ENCODE data around the gene VWA5B2. TPM values are rescaled to one million over a fixed set of nuclear protein-coding genes. Genes with fewer than 3 reads are reported as not detected.

VWA5B2 gene
- total and polyA plus RNA-seq, 2 of the 4 experiments (the other 2 are of a cell fraction), result not detected

- TF ChIP-seq MAFK (IDR thresholded peaks at IDR 0.05; ENCODE audit: low read depth, low read length), result no peak
Observed at GRCh38 chr3:184228376-184229137, 828 bp upstream of the VWA5B2 start (continued).

GRCh38 chr3:184230081-184230602, 757 bp downstream of the VWA5B2 start:
- peaks cover 62% of the 10 kb centered on the region for H3K27me3 ChIP-seq (ENCODE audit: control insufficient read depth, insufficient read depth, low read length)
- no peak overlapping the region for H3K4me3 ChIP-seq (ENCODE audit: insufficient read depth, low read depth, low read length)
- no peak overlapping the region for H3K56ac ChIP-seq (ENCODE audit: extremely low read depth, insufficient read depth, low read length)
- ChIA-PET POLR2A (ENCODE audit: unreplicated experiment) (interaction anchor here (0.6 kb wide), 1 partner anchor 160 kb away, joined by 3 read pairs; no protein-coding TSS in a partner anchor), CTCF (interaction anchor here (0.6 kb wide), 1 partner anchor 212 kb away, joined by 3 read pairs; the partner anchor contains the start of gene ABCC5)
- H4K20me1 ChIP-seq (ENCODE audit: insufficient read depth, low read length), result no peaks in the 10 kb centered on the region; the same call in 1 of the 2 replicates
- H3K23ac ChIP-seq (ENCODE audit: low read depth, low read length), result no peak overlapping the region
- H3K14ac ChIP-seq (replicated peaks; ENCODE audit: low read depth, low read length), result no peak overlapping the region
- dilution Hi-C loops (cut with HindIII; ENCODE audit: low sequenced_read_pairs, unreplicated experiment) (no loop called here), in situ Hi-C loops (cut with MboI; ENCODE audit: low sequenced_read_pairs) (no loop called here), intact Hi-C loops (cut with micrococcal nuclease) (no loop called here)
- no peaks in the 10 kb centered on the region for H3K79me1 ChIP-seq (ENCODE audit: low read depth in 1 of 2, low read length in 2 of 2)
- no peak overlapping the region for H4K91ac ChIP-seq (ENCODE audit: insufficient read depth, low read depth, low read length)
- H2AFZ ChIP-seq (replicated peaks; ENCODE audit: low read length, poor library complexity), result no peak overlapping the region
- H3K18ac ChIP-seq (ENCODE audit: low read depth, low read length), result no peak overlapping the region
- no peak for DNase-seq
- H2BK20ac ChIP-seq (ENCODE audit: low read depth, low read length), result no peak overlapping the region
- H3K4me1 ChIP-seq (ENCODE audit: control insufficient read depth, insufficient read depth, low read length), result no peaks in the 10 kb centered on the region; the same call in 1 of the 2 replicates
- H2BK15ac ChIP-seq (ENCODE audit: low read depth, low read length), result no peak overlapping the region
- ATAC-seq (ENCODE audit: low read depth), result no peak
- H2AK5ac ChIP-seq (ENCODE audit: low read depth, low read length), result no peak overlapping the region
- no peak overlapping the region for H3K27ac ChIP-seq (ENCODE audit: insufficient read depth, low read length)
- no TSS peak for BruUV-seq (replicated peaks)
- no peaks in the 10 kb centered on the region for H3K36me3 ChIP-seq (ENCODE audit: control insufficient read depth, insufficient read depth, low read length)
- H2BK120ac ChIP-seq (ENCODE audit: low read depth, low read length), result no peak overlapping the region
- 0% methylated on average over 5 of the region's 61 CpGs; no CpG with 5 or more reads in 1 of the 2 experiments for WGBS, 2 experiments (ENCODE audit: extremely low coverage in 2 of 2, insufficient read length in 1 of 2)
- H3K9me1 ChIP-seq (ENCODE audit: insufficient read depth, low read length), result 0 out of 2 replicates have a peak, but pooled peaks cover 3% of the 10 kb centered on the region
- no peak overlapping the region for H3K4ac ChIP-seq (ENCODE audit: low read depth, low read length)
- no peak overlapping the region for H2AK9ac ChIP-seq (replicated peaks; ENCODE audit: low read depth, low read length, poor library complexity)
- no peak overlapping the region for H4K5ac ChIP-seq (ENCODE audit: low read depth, low read length)
- H3K4me2 ChIP-seq (ENCODE audit: low read depth, low read length), result no peak overlapping the region; the same call in 1 of the 2 replicates
- H4K8ac ChIP-seq (ENCODE audit: low read depth in 2 of 2, low read length in 2 of 2), result no peak overlapping the region
- no peak overlapping the region for H3K9ac ChIP-seq (ENCODE audit: low read depth, low read length)
- no peaks in the 10 kb centered on the region for H3K9me3 ChIP-seq (ENCODE audit: control insufficient read depth, insufficient read depth, low read length)
- H2BK5ac ChIP-seq (ENCODE audit: low read depth, low read length, poor library complexity, severe bottlenecking), result no peak overlapping the region
- TF ChIP-seq MAZ (IDR thresholded peaks at IDR 0.05; ENCODE audit: borderline replicate concordance, low read depth, low read length) (no peak), NFE2L2 (IDR thresholded peaks at IDR 0.05; ENCODE audit: low read depth, low read length) (no peak), BHLHE40 (IDR thresholded peaks at IDR 0.05; ENCODE audit: low read depth, low read length) (no peak), CHD1 (IDR thresholded peaks at IDR 0.05; ENCODE audit: low read depth, low read length) (no peak), RCOR1 (IDR thresholded peaks at IDR 0.05; ENCODE audit: insufficient replicate concordance, low read length) (no peak), RAD21 (IDR thresholded peaks at IDR 0.05; ENCODE audit: low read length) (no peak), CTCF (conservative IDR thresholded peaks at IDR 0.05; ENCODE audit: low read depth, low read length) (no peak), MAFK (IDR thresholded peaks at IDR 0.05; ENCODE audit: low read depth, low read length) (no peak), ELK1 (IDR thresholded peaks at IDR 0.05; ENCODE audit: borderline replicate concordance, low read depth, low read length) (no peak), FOS (IDR thresholded peaks at IDR 0.05; ENCODE audit: low read depth, low read length) (no peak), SMC3 (IDR thresholded peaks at IDR 0.05; ENCODE audit: low read depth, low read length) (no peak), POLR2A (IDR thresholded peaks at IDR 0.05; ENCODE audit: low read depth, low read length) (no peak), MXI1 (IDR thresholded peaks at IDR 0.05; ENCODE audit: borderline replicate concordance, low read depth, low read length) (no peak)
